GM19238 (cell line): ENCODE data around the gene MDFI.

Experiments used
- DNase-seq: peaks from one replicate; pipeline ENCODE4 v3.0.0; 2011; ENCODE audit warnings: low spot score; ENCODE audit not compliant: insufficient read length

Gene MDFI

GRCh38 chr6:41649596-41649995 lies 11.3 kb downstream of the MDFI start:
- DNase-seq, result no peak

- no peak for DNase-seq
Measured at GRCh38 chr6:41650120-41650519, 11.9 kb downstream of the MDFI start.

- no peak for DNase-seq
Measured at GRCh38 chr6:41651246-41651961, 13.1 kb downstream of the MDFI start.

- DNase-seq, result no peak
Measured at GRCh38 chr6:41651962-41652657, 13.8 kb downstream of the MDFI start.

GRCh38 chr6:41652866-41653652 lies 14.8 kb downstream of the MDFI start:
- no peak for DNase-seq

GRCh38 chr6:41653691-41654090 lies 15.4 kb downstream of the MDFI start:
- DNase-seq, result no peak

DNA sequence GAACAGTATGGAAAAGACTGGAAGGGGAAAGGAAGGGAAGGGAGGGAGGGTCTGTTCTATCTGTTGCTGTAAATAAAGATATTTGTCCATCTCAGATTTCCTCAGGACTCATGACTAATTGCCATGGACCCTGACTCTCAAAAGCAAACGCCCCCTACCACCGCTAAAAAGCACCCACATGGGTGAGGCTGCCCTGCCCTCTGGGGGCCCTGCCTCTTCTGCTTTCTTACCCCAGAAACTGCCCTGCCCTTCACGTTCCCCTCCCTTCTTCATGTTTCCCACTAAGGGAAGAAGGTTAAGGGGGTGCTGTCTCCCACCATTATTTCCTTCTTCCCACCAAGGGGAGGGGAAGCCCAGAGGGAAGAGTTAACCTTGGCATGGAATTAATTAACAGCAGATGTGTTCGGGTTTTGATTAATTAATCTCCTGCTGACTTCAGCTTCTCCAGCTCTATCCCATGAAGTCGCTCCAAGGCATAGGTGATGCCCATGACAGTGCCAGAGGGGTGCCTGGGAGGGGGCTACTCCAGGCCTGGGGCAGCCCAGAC lies 16.0 kb downstream of the MDFI start:
- DNase-seq, result no peak

GRCh38 chr6:41654698-41655151 lies 16.5 kb downstream of the MDFI start:
- DNase-seq, result no peak

- DNase-seq, result no peak
Measured at GRCh38 chr6:41655176-41655575, 16.9 kb downstream of the MDFI start.

DNA sequence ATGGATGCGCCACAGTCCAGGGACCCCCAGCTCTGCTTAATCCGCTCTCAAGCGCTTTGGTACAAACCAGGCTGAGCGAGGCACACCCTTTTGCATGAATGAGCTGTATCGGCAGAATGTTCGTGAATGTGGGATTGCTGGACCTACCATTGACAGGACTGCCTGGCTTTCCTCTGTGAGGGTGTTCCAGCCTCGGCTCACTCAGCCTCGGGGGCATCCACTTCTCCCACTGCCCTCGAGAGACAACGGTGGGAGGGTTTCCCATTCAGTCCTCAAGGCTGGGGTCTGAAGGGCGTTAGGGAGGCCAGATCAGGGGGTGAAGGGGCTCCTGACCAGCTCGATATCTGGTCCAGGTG lies 17.4 kb downstream of the MDFI start:
- no peak for DNase-seq

GRCh38 chr6:41656002-41656691 lies 17.9 kb downstream of the MDFI start:
- no peak for DNase-seq

DNA sequence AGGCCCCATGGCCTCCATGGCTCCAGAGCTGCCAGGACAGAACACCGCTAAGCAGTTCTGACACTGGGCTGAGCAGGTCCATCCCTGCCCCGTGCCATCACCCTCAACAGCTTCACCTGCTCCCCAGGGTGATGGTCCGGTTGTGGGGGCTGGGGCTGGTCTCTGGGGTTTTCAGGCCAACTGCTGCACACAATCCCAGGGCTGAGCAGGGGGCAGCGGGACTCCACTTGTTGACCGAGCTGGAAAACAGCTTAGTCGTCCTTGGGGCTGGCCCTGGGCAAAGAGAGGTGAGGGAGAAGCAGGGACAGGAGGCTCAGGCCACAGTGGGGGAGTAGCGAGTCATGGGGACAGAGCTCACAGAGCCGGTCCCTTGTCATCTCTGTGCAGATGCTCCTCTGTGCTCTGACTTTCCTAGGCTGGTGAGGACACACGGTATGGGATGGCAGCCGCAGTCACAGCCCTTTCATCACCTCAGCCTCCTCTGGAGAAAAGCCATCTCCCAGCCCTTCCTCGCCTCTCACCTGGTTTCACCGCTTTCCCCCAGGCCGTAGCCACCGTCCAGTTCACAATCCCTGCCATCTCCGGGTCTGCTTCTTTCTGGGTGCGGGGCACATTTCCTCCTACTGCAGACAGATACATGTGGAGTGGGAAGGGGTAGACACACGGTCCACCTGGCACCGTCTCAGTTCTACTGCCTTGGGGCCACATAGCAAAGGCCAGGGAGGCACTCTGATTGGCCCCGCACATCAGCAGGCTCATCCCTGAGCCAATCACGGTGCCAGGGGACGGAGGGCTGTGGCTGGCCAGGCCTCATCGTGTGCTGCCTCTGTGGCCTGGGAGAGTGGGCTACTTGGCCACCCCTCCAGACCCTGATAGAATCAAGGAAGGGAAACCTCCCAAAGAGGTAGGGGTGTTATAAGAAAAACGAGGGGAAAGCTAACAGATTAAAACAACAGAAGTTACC lies 19.1 kb downstream of the MDFI start:
- DNase-seq, result no peak

DNA sequence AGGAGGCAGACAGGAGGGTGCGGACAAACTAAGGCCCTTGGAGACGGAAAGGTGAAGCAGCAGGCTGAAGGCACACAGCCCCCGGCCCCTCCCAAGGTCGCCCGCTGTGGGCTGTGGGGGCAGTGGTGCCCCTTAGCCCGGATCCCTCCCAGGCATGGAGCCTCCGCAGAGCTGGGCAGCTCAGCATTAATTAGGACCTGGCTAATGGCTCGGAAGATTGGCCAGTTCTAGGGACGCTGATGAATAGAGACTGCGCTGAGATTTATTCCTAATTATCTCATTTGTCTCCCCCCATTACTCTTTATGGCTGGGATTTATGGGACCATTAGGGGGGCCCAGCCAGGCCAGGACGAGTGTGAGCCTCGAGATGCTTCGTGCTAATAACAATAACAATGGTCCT lies 20.4 kb downstream of the MDFI start:
- DNase-seq, result no peak

DNA sequence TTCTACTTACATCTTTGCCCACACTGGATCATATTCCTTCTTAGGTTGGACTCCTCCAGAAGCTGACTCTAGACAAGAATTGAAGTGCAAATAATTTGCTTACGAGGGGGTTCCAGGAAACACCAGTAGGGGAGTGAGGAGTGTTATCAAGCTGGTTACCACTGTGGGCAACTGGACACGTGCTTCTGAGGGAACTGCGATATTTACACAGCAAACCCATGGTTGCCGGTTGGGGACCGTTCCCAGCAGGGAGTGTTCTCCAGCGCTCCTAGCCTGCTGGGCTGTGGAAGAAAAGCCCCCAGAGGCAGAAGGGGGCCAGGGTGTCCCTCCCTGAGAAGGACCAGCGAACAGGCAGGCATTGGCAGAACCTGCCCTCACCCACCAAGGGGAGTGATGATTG lies 21.7 kb downstream of the MDFI start:
- DNase-seq, result no peak

- DNase-seq, result no peak
Measured at GRCh38 chr6:41663568-41663967, 25.3 kb downstream of the MDFI start.

- no peak for DNase-seq
Measured at GRCh38 chr6:41664271-41664670, 26.0 kb downstream of the MDFI start.

GRCh38 chr6:41667195-41667594 lies 28.9 kb downstream of the MDFI start:
- no peak for DNase-seq

DNA sequence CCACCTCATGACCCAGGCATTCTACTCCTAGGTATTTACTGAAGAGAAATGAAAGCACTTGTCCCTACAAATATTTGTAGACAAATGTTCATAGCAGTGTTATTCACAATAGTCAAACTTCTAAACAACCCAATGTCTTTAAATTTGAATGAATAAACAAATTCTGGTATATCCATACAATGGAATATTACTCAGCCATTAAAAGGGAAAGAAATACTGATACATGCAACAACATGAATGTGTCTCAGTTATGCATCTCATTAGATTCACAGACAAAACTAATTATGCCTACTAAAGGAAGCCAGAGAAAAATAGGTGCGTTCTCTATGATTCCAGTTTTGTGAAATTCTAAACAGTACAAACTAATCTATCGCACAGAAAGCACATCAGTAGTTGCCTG lies 30.7 kb downstream of the MDFI start:
- DNase-seq, result no peak

GRCh38 chr6:41670703-41671360 lies 32.6 kb downstream of the MDFI start:
- DNase-seq, result no peak

DNA sequence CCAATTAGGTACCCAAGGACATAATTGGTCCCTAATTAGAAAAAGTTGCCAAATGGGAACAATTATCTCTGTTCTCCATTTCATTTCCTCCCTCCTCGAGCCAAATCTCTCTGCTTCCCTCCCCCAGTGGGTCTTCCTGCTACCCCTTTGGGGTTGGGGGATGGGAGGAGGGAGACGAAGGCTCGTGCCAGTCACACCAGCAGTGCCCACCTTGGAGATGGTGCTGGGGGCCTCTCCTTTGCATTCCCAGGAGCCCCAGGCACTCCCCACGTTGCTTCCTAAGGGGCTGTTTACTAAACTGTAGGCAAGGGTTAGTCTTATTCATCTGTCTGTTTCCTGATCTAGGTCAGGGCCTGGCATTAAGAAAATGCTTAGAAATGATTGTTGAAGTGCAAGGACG lies 33.1 kb downstream of the MDFI start:
- DNase-seq, result no peak
